OCI-LY1 (cell line): ENCODE data around the gene RGS19.

Source experiments
- H2AFZ ChIP-seq: fragments of 200-600 bp; sonication (generic), shearing (Covaris generic); 2 replicates; pipeline ENCODE4 v1.6.0; 2014; ENCODE audit warnings: antibody characterized with exemption, mild to moderate bottlenecking, low read length
- H3F3A ChIP-seq: fragments of 200-600 bp; sonication (generic), shearing (Covaris generic); 2 replicates; pipeline ENCODE4 v1.6.0; 2014; ENCODE audit warnings: mild to moderate bottlenecking, antibody characterized with exemption, low read length, moderate library complexity; ENCODE audit not compliant: insufficient read depth
- H3K27ac ChIP-seq: fragments of 200-600 bp; sonication (generic); 2 replicates; pipeline ENCODE4 v1.5.1; 2014; ENCODE audit warnings: low read length, mixed run types, mild to moderate bottlenecking, low read depth; ENCODE audit not compliant: poor library complexity, severe bottlenecking
- H3K27me3 ChIP-seq: fragments of 200-600 bp; sonication (generic); 2 replicates; pipeline ENCODE4 v1.6.0; 2014; ENCODE audit warnings: antibody characterized with exemption, mild to moderate bottlenecking, low read length, moderate library complexity; ENCODE audit not compliant: insufficient read depth
- H3K36me3 ChIP-seq: fragments of 200-600 bp; sonication (generic); 2 replicates; pipeline ENCODE4 v1.6.1; 2014; ENCODE audit warnings: mild to moderate bottlenecking, antibody characterized with exemption, low read length, moderate library complexity, mixed read lengths; ENCODE audit not compliant: insufficient read depth
- H3K4me1 ChIP-seq: fragments of 200-600 bp; sonication (generic); 2 replicates; pipeline ENCODE4 v1.5.1; 2014; ENCODE audit warnings: mild to moderate bottlenecking, low read length, moderate library complexity; ENCODE audit not compliant: insufficient read depth, severe bottlenecking
- H3K4me2 ChIP-seq: fragments of 200-600 bp; sonication (generic), shearing (Covaris generic); 2 replicates; pipeline ENCODE4 v1.6.1; 2014; ENCODE audit warnings: low read length
- H3K4me3 ChIP-seq: fragments of 200-600 bp; sonication (generic); 2 replicates; pipeline ENCODE4 v1.5.1; 2014; ENCODE audit warnings: low read length, low read depth, mild to moderate bottlenecking, mixed read lengths; ENCODE audit not compliant: poor library complexity, severe bottlenecking
- H3K79me2 ChIP-seq: fragments of 200-600 bp; shearing (Covaris generic); 2 replicates; pipeline ENCODE4 v1.6.1; 2016; ENCODE audit warnings: mixed run types, low read length, mixed read lengths; ENCODE audit not compliant: insufficient read depth
- H3K9ac ChIP-seq: fragments of 200-600 bp; sonication (generic), shearing (Covaris generic); 2 replicates; pipeline ENCODE4 v1.6.1; 2014; ENCODE audit warnings: mild to moderate bottlenecking, low read length, mixed read lengths
- H3K9me2 ChIP-seq: fragments of 200-600 bp; sonication (generic), shearing (Covaris generic); 2 replicates; pipeline ENCODE4 v1.6.1; 2014; ENCODE audit warnings: low read depth, mild to moderate bottlenecking, low read length, mixed read lengths
- H3K9me3 ChIP-seq: fragments of 200-600 bp; shearing (Covaris generic); 2 replicates; pipeline ENCODE4 v1.6.1; 2014; ENCODE audit warnings: low read length, mixed read lengths
- H4K20me1 ChIP-seq: fragments of 200-600 bp; sonication (generic), shearing (Covaris generic); 2 replicates; pipeline ENCODE4 v1.6.0; 2016; ENCODE audit warnings: mild to moderate bottlenecking, low read length; ENCODE audit not compliant: insufficient read depth
- CTCF ChIP-seq: fragments of 200-600 bp; sonication (generic), shearing (Covaris generic); IDR thresholded peaks from 2 replicates; pipeline ENCODE4 v1.5.1; 2017; ENCODE audit warnings: mild to moderate bottlenecking, antibody characterized with exemption, low read length, moderate library complexity, mixed read lengths
- EZH2 ChIP-seq: fragments of 200-600 bp; sonication (generic), shearing (Covaris generic); IDR thresholded peaks from 2 replicates; pipeline ENCODE4 v1.8.0; 2017; ENCODE audit warnings: borderline replicate concordance, mixed run types, mild to moderate bottlenecking, antibody characterized with exemption, low read length, moderate library complexity, mixed read lengths

The RGS19 gene

DNA sequence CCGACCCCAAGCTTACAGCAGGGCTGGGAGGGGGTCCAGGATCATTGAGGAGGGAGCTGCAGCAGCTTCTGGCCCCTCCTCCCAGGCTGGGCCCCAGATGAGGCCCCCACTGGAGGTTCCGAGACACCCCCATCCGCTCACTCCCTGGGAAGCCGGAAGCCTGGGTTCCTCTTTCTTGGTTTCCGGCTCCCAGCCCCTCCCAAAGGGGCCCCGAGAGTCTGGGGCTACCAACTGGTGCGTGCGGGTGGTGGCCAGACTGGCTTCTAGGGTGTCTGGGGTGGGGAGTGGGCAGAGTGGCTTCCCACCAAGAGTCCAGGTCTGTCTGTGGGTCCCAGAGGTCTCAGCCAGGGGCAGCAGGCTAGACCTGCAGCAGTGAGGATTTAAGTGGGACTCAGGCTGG lies 2.2 kb downstream of the RGS19 start:
- Histone ChIP-seq H3K36me3 (no peaks in the 10 kb centered on the region; the same call in 1 of the 2 replicates), H3K4me1 (peaks cover 24% of the 10 kb centered on the region), H3K4me2 (peak overlapping the region; percentile 75), H3K9me3 (no peaks in the 10 kb centered on the region), H3K27me3 (no peaks in the 10 kb centered on the region; the same call in 1 of the 2 replicates), H2AFZ (no peak overlapping the region), H3K4me3 (no peak overlapping the region), H3K9ac (no peak overlapping the region; the same call in 1 of the 2 replicates), H4K20me1 (no peaks in the 10 kb centered on the region), H3K79me2 (no peaks in the 10 kb centered on the region), H3F3A (no peaks in the 10 kb centered on the region), H3K9me2 (no peaks in the 10 kb centered on the region), H3K27ac (no peak overlapping the region)
- TF ChIP-seq CTCF (no peak), EZH2 (no peak)

DNA sequence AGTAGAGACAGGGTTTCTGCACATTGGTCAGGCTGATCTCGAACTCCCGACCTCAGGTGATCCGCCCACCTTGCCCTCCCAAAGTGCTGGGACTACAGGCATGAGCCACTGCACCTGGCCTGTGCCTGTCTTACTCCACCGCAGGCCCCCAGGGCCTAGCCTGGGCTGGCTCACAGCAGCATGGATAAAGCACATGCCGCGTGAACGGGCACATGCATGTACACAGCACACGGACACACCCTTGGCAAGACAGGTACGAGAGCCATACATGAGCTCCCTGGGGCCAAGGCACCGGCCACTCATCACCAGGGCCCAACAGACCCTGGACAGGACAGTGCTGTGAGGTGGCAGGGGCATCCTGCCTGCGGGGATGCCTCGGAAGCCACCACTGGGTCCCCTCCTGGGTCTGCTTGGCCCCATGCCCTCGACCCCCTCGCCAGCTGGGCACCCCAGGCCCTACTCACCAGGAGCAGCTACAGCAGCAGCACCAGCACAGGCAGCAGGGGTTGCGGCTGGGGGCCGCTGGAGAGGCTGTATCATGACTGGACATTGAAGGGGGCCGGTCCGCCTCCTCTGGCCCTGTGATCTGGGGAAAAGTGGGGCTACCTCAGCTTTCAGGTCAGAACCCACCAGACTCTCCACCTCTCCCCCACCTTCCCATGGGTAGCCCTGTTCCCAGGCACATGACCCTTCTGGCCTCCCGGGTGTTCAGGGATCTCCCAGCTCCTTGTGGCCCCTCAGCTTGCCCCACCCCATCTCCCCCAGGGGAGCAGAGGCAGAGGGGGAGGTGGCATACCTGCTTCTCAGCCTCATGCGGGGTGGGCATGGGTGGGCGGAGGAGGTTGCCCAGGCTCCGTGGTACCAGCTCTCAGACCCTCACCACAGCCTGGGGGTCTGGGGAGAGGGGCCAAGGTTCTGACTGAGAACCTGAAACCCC lies 3.0 kb downstream of the RGS19 start:
- H3K27me3 ChIP-seq = no peaks in the 10 kb centered on the region
- peaks cover 24% of the 10 kb centered on the region for H3K4me1 ChIP-seq
- no peaks in the 10 kb centered on the region for H4K20me1 ChIP-seq
- H3K4me2 ChIP-seq = no peak overlapping the region
- H3K36me3 ChIP-seq = no peaks in the 10 kb centered on the region; the same call in 1 of the 2 replicates
- H3F3A ChIP-seq = no peaks in the 10 kb centered on the region
- no peaks in the 10 kb centered on the region for H3K79me2 ChIP-seq
- H3K27ac ChIP-seq = no peak overlapping the region
- no peak for TF ChIP-seq CTCF
- no peak for TF ChIP-seq EZH2
- H3K4me3 ChIP-seq = no peak overlapping the region
- no peak overlapping the region for H3K9ac ChIP-seq
- no peak overlapping the region for H2AFZ ChIP-seq
- no peaks in the 10 kb centered on the region for H3K9me2 ChIP-seq
- no peaks in the 10 kb centered on the region for H3K9me3 ChIP-seq

DNA sequence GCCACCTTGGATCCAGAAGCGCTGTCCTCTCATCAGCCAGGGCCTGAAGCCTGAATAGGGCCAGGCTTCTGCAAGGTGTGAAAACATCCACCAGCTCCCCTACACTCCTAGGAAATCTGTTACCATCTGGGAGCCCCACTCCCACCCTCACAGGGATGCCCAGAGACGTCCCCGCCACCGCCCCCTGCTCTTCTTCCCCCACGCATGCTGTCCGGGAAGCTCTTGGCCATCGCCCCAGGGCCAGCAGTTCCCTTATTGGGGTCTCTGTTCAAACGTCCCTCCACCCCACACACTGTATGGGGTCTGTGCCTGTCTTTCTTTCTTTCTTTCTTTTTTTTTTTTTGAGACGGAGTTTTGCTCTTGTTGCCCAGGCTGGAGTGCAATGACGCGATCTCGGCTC lies 3.8 kb downstream of the RGS19 start:
- Histone ChIP-seq H3K27me3 (0 out of 2 replicates have a peak, but pooled peaks cover 2% of the 10 kb centered on the region), H3K9me3 (no peaks in the 10 kb centered on the region), H3K27ac (no peak overlapping the region), H2AFZ (no peak overlapping the region), H3F3A (no peaks in the 10 kb centered on the region), H4K20me1 (no peaks in the 10 kb centered on the region), H3K9ac (no peak overlapping the region), H3K4me1 (peaks cover 24% of the 10 kb centered on the region), H3K4me3 (no peak overlapping the region), H3K9me2 (no peaks in the 10 kb centered on the region), H3K4me2 (no peak overlapping the region), H3K36me3 (no peaks in the 10 kb centered on the region; the same call in 1 of the 2 replicates), H3K79me2 (no peaks in the 10 kb centered on the region)
- TF ChIP-seq EZH2 (no peak), CTCF (no peak)
